ENCODE results near the gene TSGA10IP. TPM values are rescaled to one million over a fixed set of nuclear protein-coding genes. Genes with fewer than 3 reads are reported as not detected.
A peak's percentile ranks its signal among the peaks of the same experiment; 100 is the strongest.

TSGA10IP gene
- total and polyA plus RNA-seq, 12 donors = 0.03 to 0.33 (median 0.28) TPM; not detected in 8

DNA sequence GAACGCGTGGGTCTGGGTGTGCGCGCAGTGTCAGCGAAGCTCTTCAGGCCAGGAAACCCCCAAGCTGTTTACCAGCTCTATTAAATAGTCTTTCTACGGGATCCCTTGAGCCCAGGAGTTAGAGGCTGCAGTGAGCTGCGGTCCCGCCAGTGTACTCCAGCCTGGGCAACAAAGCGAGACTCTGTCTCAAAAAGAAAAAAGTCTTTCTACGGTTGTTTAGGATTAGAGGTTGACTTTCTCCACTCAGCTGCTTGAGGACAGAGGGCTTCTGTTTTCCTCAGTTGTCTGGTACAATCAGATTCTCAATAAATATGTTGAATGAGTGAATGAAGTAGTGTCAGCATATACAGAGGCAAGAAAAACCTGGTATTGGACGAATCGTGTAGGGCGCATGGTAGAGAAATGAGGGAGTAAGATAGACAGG, 16.9 kb downstream of the TSGA10IP start:
- H3K27me3 ChIP-seq = no peaks in the 10 kb centered on the region
- no peak for DNase-seq
- peak overlapping the region in 3 of 5 donors; percentile 81 to 88 (median 84) for H3K27ac ChIP-seq
- intact Hi-C loops (cut with DNase I) = loop anchor here (5.0 kb wide), 2 partner anchors 75 to 80 kb away; partner anchors contain the start of gene FIBP (in 1 of the 2)
- H3K36me3 ChIP-seq (replicated peaks in 1 of 2) = peaks cover 0 to 33% of the 10 kb centered on the region in 2 donors
- no peaks in the 10 kb centered on the region for H3K9me3 ChIP-seq (replicated peaks in 1 of 3)
- H3K4me3 ChIP-seq = peak overlapping the region in 2 of 4 donors; percentile 95 to 100
- H3K4me1 ChIP-seq (replicated peaks in 1 of 2) = peaks cover 16 to 21% of the 10 kb centered on the region in 2 donors
- 3 to 7% (median 5%) methylated on average over 8 to 13 of the region's 13 CpGs for WGBS, 4 donors
- no peak for TF ChIP-seq CTCF (IDR thresholded peaks at IDR 0.05)
- no peak for TF ChIP-seq POLR2A (IDR thresholded peaks at IDR 0.05)

- DNase-seq = no peak
- Histone ChIP-seq H3K27me3 (no peaks in the 10 kb centered on the region), H3K4me3 (no peak overlapping the region), H3K27ac (no peak overlapping the region), H3K9me3 (replicated peaks in 1 of 3) (no peaks in the 10 kb centered on the region), H3K4me1 (replicated peaks in 1 of 2) (peaks cover 16 to 21% of the 10 kb centered on the region in 2 donors), H3K36me3 (replicated peaks in 1 of 2) (peaks cover 0 to 61% of the 10 kb centered on the region in 2 donors)
- 60 to 84% (median 79%) methylated on average over 7 to 10 of the region's 10 CpGs for WGBS, 4 donors
- TF ChIP-seq POLR2A (IDR thresholded peaks at IDR 0.05) (no peak), CTCF (IDR thresholded peaks at IDR 0.05) (no peak)
- intact Hi-C loops (cut with DNase I) = loop anchor here (5.0 kb wide), 2 partner anchors 78 to 83 kb away; partner anchors contain the start of gene FIBP (in 1 of the 2)
Observed at GRCh38 chr11:65964906-65965305, 19.6 kb downstream of the TSGA10IP start.

GRCh38 chr11:65965986-65966762, 20.9 kb downstream of the TSGA10IP start:
- peaks cover 0 to 61% of the 10 kb centered on the region in 2 donors for H3K36me3 ChIP-seq (replicated peaks in 1 of 2)
- no peak overlapping the region for H3K27ac ChIP-seq
- 87 to 92% (median 90%) methylated on average over 22 to 36 of the region's 36 CpGs for WGBS, 4 donors
- no peak overlapping the region for H3K4me3 ChIP-seq
- intact Hi-C loops (cut with DNase I) = no loop called here
- no peak for DNase-seq
- no peaks in the 10 kb centered on the region for H3K9me3 ChIP-seq (replicated peaks in 1 of 3)
- no peaks in the 10 kb centered on the region for H3K27me3 ChIP-seq
- H3K4me1 ChIP-seq (replicated peaks in 1 of 2) = peaks cover 12 to 21% of the 10 kb centered on the region in 2 donors
- no peak for TF ChIP-seq CTCF (IDR thresholded peaks at IDR 0.05)
- TF ChIP-seq POLR2A (IDR thresholded peaks at IDR 0.05) = no peak

GRCh38 chr11:65967329-65967934, 22.2 kb downstream of the TSGA10IP start:
- 90 to 94% (median 92%) methylated on average over 30 of the region's 30 CpGs for WGBS, 4 donors
- Histone ChIP-seq H3K36me3 (replicated peaks in 1 of 2) (peaks cover 0 to 61% of the 10 kb centered on the region in 2 donors), H3K27me3 (no peaks in the 10 kb centered on the region), H3K4me3 (no peak overlapping the region), H3K27ac (no peak overlapping the region), H3K4me1 (replicated peaks in 1 of 2) (peaks cover 9 to 17% of the 10 kb centered on the region in 2 donors), H3K9me3 (replicated peaks in 1 of 3) (no peaks in the 10 kb centered on the region)
- DNase-seq = no peak
- no peak for TF ChIP-seq CTCF (IDR thresholded peaks at IDR 0.05)
- no peak for TF ChIP-seq POLR2A (IDR thresholded peaks at IDR 0.05)
- intact Hi-C loops (cut with DNase I) = no loop called here
